NOMO-1 (cell line): Measurements from ENCODE around the gene MOSMO.
A peak's percentile ranks its signal among the peaks of the same experiment; 100 is the strongest.
"Not testable (repeated sequence)": the region's sequence is repeated elsewhere in the genome, so short reads cannot be mapped to it uniquely, and the experiment has no call there.

ENCODE experiments used
- DNase-seq, 2 experiments: peaks; one replicate each; lab custom pipeline; 2025; ENCODE audit not compliant: unreplicated experiment in 2 of 2; lab: John Stamatoyannopoulos, UW

Gene MOSMO

DNA sequence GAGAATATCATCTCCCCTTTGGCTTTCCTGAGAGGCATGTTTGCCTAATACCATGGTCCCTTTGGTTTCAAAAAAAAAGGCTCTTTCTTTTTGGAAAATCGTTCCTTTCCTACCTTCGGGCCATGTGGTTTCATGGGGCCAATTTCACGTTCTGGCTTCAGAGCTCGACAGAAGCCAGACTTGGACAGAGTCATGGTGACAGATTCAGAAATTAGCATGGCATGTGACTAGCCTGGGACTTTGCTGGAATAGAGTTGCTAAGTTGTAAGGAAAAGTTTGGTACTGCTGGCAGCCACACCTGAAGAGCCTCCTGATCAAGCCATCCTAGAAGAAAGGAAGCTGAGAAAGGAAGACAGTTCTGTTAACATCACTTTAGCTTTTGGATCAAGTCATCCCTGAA lies 82.0 kb downstream of the MOSMO start:
- DNase-seq, result no peak

DNA sequence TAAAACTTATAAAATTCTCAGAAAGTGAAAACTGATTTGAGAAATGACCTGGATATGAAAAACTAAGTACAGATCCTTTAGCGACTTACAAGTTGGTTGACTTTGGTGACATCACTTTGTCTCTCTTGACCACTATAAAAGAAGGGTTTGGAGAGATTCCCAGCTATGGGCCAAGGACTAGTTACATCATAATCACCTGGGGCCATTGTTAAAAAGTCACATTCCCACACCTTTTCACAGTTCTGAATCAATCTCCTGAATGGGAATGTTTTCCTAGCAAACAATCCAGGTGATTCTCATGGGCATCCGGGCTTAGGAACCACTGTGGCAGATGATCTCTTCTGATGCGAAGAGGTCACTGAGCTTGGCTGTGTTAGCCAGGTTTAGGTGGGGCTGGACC lies 83.8 kb downstream of the MOSMO start:
- DNase-seq, result no peak

DNA sequence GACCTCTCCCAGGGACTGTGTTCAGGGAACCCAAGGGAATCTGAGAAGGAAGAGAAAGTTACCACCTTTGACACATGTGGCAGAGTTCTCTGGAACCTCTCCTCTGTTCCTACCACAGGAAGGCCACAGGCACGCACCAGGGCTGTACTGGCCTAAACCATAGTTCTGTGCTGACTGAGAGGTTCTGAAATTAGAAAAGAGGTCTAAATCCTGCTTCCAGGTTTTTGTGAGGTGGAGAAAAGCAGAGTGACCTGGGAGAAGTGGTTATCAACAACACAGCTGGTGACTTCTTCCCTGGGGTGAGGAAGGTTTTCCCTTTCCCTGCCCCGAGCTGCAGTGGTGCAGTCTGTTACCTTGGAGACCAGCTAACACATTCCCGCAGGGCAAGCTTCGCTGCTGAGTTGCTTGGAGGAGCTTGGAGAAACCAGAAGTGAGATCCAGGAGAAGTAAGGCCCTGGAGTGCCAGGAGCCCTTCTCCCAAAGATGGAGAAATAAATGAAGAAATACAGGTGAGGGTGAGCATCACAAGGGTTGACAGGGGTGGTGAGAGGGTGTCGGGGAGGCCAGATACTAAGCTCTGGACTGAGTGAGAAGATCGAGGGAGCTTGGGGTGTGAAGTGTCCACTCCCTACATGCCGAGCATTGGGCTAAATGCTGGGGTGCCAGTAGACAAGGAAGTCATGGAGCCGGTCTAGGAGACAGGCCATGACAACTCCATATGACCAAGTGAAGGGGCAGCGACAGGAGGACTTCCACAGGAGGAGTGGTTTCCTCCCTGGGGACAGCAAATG lies 84.4 kb downstream of the MOSMO start, which contains the start of gene VWA3A:
VWA3A (plus strand) TSS at position 399 of the 791 bp plus-strand sequence; CDS start at position 496, 97 bp downstream.
- no peak for DNase-seq

DNA sequence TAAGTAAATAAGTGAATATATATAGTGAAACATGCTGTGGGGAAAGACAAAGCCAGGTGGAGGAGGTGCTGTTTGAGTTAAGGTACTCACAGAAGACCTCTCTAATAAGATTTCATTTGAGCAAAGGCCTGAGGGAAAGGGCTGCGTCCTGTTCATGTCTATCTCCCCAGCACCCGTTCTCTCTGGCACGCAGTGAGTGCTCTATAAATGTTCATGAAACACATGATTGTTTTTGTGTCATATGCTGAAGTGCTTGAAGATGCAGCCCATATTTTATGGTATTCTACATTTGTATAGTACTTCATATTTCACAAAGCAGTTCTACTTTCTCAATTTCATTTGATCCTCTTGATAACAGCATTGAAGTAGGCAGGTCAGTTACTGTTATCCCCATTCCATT lies 85.4 kb downstream of the MOSMO start:
- no peak for DNase-seq

DNA sequence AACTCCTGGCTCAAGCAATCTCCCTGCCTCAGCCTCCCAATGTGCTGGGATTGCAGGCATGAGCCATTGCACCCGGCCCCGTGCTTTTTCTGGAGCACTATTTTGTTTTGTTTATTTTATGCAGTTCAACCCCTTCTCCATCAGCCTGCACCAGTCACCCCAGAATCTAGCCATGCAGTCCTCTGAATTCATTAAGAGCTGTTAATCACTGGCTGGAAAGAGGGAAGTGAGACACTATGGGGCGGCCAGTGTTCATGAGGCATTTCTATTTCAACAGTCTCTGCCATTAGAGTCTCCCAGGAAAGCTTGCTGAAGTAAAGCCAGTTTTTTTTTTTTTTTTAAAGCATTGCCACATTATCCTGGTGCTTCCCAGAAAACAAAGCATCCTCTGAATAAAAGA lies 86.1 kb downstream of the MOSMO start:
- DNase-seq, result peak; percentile 28 to 78

DNA sequence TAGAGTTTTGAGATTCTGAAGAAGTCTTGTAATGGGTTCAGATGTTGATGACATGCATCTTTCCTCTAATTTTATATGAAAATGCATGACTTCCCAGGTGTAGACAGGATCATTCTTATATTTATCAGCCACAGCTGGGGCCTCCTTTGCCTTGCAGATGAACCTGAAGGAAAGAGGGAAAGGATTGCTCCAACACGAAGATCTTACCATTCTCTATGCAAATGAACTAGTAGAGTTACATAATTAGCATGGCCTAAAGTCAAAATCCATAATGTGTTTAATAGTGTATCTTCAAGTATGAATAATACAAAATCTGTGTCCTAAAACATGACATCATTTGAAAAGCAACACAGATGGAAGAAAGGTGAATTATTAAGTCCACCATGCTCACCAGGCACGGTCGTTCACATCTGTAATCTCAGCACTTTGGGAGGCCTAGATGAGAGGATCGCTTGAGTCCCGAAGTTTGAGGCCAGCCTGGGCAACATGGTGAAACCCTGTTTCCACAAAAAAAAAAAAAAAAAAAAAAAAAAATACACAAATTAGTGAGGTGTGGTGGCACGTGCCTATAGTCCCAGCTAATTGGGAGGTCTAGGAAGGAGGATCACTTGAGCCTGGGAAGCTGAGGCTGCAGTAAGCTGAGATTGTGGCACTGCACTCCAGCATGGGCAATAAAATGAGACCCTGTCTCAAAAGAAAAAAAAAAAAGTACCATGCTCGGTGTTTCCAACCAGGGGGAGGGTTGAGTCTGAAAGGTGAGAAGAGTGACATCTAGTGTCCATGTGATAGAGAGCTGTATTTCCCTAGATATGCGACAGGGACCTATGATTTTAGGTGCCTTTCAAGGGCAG lies 90.7 kb downstream of the MOSMO start:
- peak in 1 of 2 experiments; percentile 63 for DNase-seq

DNA sequence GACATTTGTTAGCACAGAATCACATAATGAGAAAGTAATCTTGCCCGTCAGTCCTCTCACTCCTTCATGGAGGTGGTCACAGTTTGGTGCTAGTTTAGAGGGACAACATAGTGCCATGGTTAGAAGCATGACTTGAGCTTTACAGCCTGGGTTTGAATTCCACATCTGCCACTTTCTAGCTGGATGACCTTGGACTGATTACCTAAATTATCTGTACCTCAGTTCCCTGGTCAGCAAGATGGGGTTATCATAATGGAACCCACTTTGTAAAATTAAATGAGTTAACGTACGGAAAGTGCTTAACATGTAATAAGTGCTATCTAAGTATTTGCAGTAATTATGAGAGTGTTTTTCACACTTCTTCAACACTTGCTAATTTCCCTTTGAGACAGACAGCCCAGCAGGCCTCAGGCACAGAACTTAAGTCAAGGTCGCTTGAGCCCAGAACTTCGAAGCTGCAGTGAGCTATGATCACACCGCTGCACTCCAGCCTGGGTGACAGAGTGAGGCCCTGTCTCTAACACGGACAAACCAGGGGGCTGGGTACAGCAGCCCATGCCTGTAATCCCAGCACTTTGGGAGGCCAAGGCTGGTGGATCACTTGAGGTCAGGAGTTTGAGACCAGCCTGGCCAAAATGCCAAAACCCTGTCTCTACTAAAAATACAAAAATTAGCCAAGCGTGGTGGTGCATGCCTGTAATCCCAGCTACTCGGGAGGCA lies 91.5 kb downstream of the MOSMO start:
- no peak for DNase-seq

DNA sequence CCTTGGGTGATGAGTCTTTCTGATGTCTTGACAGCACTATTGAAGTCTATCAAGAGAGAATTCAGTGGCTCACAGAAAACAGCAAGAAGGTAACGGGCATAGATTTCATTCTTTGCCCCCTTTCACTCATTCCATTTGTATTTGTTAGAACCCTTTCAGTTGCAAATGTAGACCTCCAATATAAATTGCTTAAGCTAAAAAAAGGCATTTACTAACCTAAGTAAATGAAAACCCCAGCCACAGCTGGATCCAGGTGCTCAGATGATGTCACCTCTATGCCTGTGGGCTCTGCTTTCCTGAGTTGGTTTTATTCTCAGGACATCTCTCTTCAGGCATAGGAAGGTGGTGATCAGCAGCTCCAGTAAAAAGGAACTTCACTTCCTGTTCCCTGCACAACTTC lies 95.5 kb downstream of the MOSMO start:
- no peak for DNase-seq

DNA sequence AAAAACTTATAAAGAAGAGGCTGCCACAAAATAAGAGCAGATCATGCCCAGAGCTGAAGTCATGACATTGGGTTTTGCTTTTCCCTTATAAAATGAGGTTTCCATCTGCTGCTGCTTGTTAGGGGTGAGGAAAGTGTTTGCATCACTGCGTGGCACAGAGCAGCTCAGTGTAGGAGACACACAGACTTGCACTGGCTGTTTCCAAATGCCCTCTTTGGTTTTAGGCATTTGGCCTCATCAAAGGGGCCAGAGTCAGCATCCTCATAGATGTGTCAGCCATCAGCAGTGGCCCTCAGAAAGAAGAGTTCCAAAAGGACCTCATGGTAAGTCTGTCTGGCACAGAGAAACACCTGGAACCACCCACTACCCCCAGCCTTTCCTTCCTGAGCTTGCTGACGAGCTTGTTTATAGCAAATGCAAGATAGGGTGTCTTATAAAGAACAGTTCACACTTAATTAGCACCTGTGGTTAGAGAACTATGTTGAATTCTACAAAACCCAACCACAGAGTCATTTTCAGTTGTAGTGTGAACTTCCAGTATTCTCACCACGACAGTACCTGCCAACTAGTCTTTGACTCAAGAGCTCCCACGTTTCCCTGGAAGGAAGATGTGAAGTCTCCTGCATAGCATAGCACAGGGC lies 101.5 kb downstream of the MOSMO start:
- no peak for DNase-seq

DNA sequence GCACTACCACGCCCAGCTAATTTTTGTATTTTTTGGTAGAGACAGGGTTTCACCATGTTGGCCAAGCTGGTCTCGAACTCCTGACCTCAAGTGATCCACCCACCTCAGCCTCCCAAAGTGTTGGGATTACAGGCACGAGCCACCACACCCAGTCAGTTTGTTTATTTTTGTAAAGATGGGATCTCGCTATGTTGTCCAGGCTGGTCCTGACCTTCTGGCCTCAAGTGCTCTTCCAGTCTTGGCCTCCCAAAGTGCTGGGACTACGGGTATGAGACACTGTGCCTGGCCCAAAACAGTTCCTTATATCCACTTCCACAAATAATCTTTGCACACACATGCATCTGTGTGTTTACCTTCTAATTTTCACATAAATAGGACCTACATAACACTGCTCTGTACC lies 103.7 kb downstream of the MOSMO start:
- DNase-seq, result not testable (repeated sequence)

DNA sequence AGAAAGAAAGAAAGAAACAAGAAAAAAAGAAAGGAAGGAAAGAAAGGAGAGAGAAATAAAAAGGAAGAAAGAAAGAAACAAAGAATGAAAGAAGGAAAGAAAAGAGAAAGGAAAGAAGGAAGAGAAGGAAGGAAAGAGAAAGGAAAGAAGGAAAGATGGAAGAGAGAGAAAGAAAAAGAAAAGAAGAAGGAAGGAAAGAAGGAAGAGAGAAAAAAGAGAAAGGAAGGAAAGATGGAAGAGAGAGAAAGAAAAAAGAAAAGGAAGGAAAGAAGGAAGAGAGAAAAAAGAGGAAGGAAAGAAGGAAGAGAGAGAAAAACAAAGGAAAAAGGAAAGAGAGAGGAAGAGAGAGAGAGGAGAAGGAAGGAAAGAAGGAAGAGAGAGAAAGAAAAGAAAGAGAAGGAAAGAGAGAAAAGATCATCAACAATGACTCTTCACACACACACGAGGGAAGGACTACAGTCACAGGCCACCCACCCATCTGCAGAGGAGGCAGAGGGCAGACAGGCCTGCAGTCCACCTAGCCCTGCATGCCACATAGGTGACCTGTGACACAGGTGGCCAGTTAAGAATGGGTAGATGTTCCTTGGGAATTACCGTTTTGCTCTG lies 108.3 kb downstream of the MOSMO start:
- no peak for DNase-seq

DNA sequence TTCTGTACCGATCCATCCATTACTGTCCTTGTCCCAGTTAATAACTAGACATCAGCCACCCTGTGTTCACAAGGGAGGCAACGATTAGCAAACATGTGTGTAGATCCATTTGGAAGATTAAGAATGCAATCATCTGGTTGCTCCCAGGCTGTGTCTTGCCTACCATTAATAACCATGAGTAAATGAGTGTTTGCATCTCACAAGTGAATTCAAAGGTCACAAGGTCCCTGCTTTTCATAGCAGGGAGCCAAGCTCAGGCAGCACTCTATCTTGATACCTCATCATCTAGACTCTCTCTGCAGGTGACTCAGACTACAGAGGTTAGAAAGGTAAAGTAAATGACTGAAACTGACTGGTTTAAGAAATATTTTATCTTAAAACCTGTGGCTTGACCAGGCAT lies 109.7 kb downstream of the MOSMO start:
- DNase-seq, result no peak

DNA sequence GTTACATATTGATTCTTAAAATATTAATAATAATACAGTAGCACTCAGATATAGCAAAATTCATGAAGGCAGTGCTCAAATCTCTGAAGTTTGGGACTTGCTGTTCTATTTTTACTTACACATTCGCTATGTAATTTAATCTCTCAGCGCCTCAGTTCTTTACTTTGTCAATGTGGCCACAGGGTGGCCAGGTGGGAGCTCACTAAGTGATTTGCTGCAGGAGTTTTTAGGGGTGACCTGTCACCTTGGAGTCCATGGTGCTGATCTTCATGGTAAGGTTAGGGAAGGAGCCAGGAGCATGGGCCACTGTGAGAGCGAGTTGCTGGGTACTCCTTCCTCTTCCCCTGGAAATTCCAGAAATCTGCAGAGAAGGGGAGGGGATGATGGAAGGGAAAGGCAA lies 112.5 kb downstream of the MOSMO start:
- no peak for DNase-seq

DNA sequence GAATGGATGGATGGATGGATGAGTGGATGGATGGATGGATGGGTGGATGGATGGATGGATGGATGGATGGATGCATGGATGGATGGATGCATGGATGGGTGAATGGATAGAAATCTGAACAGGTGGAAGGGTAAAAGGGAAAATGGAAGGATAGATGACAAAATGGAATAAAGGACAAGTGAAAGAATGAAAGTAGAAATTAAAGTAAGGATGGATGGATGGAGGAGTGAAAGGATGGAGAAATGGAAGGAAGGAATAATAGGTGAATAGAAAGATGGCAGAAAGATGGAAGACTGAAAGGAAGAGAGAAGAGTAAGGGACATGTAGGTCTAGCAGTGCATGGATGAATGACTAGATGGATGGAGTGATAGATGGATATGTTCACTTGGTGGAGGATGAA lies 114.3 kb downstream of the MOSMO start:
- DNase-seq, result no peak

DNA sequence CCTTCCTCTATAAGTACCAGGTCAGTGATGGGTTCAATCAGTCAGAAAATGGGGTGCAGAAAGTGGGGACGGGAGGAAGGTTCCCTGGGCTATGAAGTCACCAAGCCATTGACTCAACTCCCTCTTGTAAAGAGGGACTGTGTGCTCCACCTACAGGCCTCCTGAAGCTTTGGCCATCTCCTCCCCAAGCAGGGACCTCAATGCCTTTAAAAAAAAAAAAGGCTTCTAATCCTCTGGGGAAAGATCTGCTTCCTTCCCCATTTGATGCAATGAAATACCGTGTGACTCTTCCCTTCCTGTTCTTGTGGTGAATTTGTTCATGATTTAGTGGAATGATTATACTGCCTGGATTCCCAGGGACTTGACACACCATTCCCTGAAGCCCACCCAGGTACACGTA lies 115.2 kb downstream of the MOSMO start:
- peak; percentile 38 to 46 for DNase-seq

DNA sequence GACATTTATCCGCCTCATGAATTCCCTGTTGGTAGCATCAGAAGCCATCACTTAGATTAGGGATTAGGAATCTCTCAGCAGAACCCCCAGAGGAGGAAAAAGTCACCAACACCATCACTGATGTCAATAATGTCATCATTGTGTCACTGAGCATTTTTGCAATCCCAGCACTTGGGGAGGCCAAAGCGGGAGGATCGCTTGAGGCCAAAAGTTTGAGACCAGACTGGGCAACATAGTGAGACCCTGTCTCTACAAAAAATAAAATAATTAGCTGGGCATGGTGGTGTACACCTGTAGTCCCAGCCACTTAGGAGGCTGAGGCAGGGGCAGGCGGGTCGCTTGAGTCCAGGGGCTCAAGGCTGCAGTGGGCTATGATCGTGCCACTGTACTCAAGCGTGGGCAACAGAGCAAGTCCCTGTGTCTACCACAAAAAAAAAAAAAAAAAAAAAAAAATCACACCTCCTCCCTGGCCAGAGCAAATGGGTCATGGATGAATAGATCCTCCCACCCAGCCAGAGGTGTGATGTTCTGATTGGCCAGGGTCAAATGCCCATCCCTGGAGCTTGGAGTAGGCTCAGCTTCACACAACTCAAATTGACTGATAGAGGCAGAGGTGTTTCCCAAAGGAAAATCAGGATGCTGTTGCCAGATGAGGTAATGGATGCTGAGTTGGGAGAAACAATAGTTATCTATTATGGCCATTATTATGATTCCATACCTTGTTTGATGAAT lies 116.0 kb downstream of the MOSMO start:
- DNase-seq, result no peak

DNA sequence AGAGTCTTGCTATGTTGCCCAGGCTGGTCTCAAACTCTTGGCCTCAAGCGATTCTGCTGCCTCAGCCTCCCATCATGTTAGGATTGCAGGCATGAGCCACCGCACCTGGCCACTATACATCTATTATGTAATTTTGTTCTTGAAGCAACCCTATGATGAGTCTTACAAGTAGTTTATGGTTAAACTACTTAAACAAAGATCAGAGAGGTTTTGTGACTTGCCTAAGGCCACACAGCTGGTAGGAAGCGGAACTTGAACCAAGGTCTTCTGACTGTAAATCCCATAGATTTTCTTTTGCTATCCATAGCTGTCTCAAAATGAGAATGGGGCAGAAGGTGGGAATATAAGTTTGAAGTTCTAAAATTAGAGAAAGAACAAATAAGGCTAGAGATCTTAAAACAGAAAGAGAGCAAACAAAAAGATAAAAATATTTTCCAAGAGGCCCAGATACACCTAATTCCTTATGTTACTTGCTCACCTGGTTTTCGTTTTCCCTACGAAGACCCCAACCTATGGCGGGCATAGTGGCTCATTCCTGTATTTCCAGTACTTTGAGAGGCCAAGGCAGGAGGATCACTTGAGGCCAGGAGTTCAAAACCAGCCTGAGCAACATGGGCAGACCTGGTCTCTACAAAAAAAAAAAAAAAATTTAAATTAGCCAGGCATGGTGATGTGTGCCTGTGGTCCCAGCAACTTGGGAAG lies 116.8 kb downstream of the MOSMO start:
- no peak for DNase-seq

DNA sequence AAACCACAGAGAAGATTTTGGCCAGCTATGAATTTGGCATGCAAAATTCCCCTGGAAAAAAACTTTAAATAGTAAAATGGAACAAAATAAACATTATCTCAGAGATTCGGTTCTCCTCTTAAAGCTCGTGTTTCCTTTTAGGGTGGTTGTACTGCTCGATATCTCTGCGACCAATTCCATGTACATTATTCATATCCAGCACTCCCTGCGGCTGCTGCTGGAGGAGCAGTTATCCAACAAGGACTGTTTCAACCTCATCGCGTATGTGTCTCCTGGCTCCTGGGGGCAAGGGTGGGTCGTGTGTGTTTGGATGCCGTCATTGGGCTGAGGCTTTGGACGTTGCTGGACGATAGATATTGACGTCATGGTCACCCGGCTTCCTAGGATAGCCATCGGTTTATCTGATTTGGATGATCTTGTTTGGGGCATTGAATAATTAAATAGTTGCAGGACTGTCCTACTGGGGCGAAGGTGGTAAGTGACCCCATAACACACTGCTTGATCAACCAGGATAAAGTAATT lies 118.2 kb downstream of the MOSMO start:
- DNase-seq, result no peak

DNA sequence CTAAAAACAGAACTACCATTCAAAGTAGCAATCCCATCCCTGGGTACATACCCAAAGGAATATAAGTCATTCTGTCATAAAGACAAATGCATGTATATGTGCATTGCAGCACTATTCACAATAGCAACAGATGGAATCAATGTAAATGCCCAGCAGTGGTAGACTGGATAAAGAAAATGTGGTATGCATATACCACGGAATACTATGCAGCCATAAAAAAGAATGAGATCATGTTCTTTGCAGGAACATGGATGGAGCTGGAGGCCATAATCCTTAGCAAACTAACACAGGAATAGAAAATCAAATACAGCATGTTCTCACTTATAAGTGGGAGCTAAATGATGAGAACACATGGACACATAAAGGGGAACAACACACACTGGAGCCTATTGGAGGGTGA lies 120.6 kb downstream of the MOSMO start:
- not testable (repeated sequence) for DNase-seq
